SK-N-SH (cell line): ENCODE results near the gene CELSR1. TPM values are rescaled to one million over a fixed set of nuclear protein-coding genes. Genes with fewer than 3 reads are reported as not detected.

Experiments
- CTCF ChIA-PET: fragments of 300-600, 350-600 bp; formaldehyde crosslinking; extraction: SDS; loops from one replicate; lab custom pipeline; 2021; lab: Yijun Ruan, JAX
- POLR2A ChIA-PET: fragments of 350-600 bp; sonication (Branson Sonifier 250); formaldehyde crosslinking; extraction: SDS; loops from one replicate; lab custom pipeline; 2020; ENCODE audit warnings: antibody characterized with exemption, inconsistent platforms; lab: Yijun Ruan, JAX
- DNase-seq: peaks from one replicate; pipeline ENCODE4 v3.0.0; 2012
- H2AFZ ChIP-seq: fragments of 200-600 bp; sonication (generic); 2 replicates; pipeline ENCODE4 v1.8.1; 2016; ENCODE audit warnings: antibody characterized with exemption, mild to moderate bottlenecking, low read depth
- H3F3A ChIP-seq: fragments of 200-600 bp; sonication (generic); replicated peaks from 2 replicates; pipeline ENCODE3; 2016; ENCODE audit warnings: antibody characterized with exemption, mild to moderate bottlenecking; ENCODE audit not compliant: insufficient read depth
- H3K27ac ChIP-seq, 2 experiments: fragments of 200-500 bp in 1 of 2; fragments of 200-600 bp in 1 of 2; sonication (Bioruptor generic) in 1 of 2; sonication (generic), shearing (Covaris generic) in 1 of 2; 2 replicates each; pipeline versions ENCODE4 v1.5.1 to v1.6.1; 2014 to 2016; ENCODE audit warnings: low read depth in 2 of 2, inconsistent platforms in 1 of 2, low read length in 1 of 2, mild to moderate bottlenecking in 1 of 2, mixed read lengths in 1 of 2
- H3K27me3 ChIP-seq: fragments of 200-600 bp; sonication (generic), shearing (Covaris generic); 2 replicates; pipeline ENCODE4 v1.6.1; 2016; ENCODE audit warnings: mixed run types; ENCODE audit not compliant: insufficient read depth
- H3K36me3 ChIP-seq, 2 experiments: fragments of 200-500 bp in 1 of 2; fragments of 200-600 bp in 1 of 2; sonication (Bioruptor generic) in 1 of 2; sonication (generic) in 1 of 2; replicated peaks in 1 of 2; 2 replicates each; pipeline versions ENCODE3 to v1.5.1; 2014 to 2016; ENCODE audit warnings: low read length in 1 of 2, mild to moderate bottlenecking in 1 of 2; ENCODE audit not compliant: insufficient read depth in 2 of 2, control insufficient read depth in 1 of 2
- H3K4me1 ChIP-seq, 2 experiments: fragments of 200-500 bp in 1 of 2; fragments of 200-600 bp in 1 of 2; sonication (Bioruptor generic) in 1 of 2; sonication (generic), shearing (Covaris generic) in 1 of 2; 2 replicates each; pipeline versions ENCODE4 v1.5.1 to v1.6.1; 2014 to 2016; ENCODE audit warnings: low read depth in 1 of 2, low read length in 1 of 2, mixed run types in 1 of 2; ENCODE audit not compliant: insufficient read depth in 2 of 2, control insufficient read depth in 1 of 2
- H3K4me2 ChIP-seq: fragments of 200-600 bp; sonication (generic), shearing (Covaris generic); 2 replicates; pipeline ENCODE4 v1.6.1; 2017; ENCODE audit warnings: mixed run types
- H3K4me3 ChIP-seq, 2 experiments: fragments of 200-500 bp in 1 of 2; fragments of 200-600 bp in 1 of 2; sonication (Bioruptor generic) in 1 of 2; sonication (generic), shearing (Covaris generic) in 1 of 2; 2 replicates each; pipeline versions ENCODE4 v1.5.1 to v1.8.1; 2014 to 2016; ENCODE audit warnings: low read depth in 2 of 2, inconsistent platforms in 1 of 2, low read length in 1 of 2, mild to moderate bottlenecking in 1 of 2, mixed read lengths in 1 of 2, moderate library complexity in 1 of 2
- H3K79me2 ChIP-seq: fragments of 200-600 bp; sonication (generic); 2 replicates; pipeline ENCODE4 v1.8.1; 2017; ENCODE audit warnings: mild to moderate bottlenecking; ENCODE audit not compliant: insufficient read depth
- H3K9ac ChIP-seq: fragments of 200-600 bp; sonication (generic); 2 replicates; pipeline ENCODE4 v1.6.1; 2017; ENCODE audit warnings: mixed run types
- H3K9me2 ChIP-seq: fragments of 200-600 bp; sonication (generic); 2 replicates; pipeline ENCODE4 v1.6.1; 2017; ENCODE audit warnings: mixed run types
- H3K9me3 ChIP-seq: fragments of 200-600 bp; sonication (generic); 2 replicates; pipeline ENCODE4 v1.6.1; 2017; ENCODE audit warnings: mixed run types, mild to moderate bottlenecking, moderate library complexity
- H4K20me1 ChIP-seq: fragments of 200-600 bp; sonication (generic); 2 replicates; pipeline ENCODE4 v1.6.1; 2017; ENCODE audit warnings: mild to moderate bottlenecking, mixed run types; ENCODE audit not compliant: insufficient read depth
- CHD2 ChIP-seq: fragments of 150-350 bp; IDR thresholded peaks from 2 replicates; pipeline ENCODE4 v1.6.1; 2018; ENCODE audit warnings: low read length; ENCODE audit not compliant: partially characterized antibody
- EP300 ChIP-seq, 2 experiments: IDR thresholded peaks; 2 replicates each; pipeline versions ENCODE4 v1.4.0 to v1.6.1; 2012; ENCODE audit warnings: borderline replicate concordance in 1 of 2, low read depth in 1 of 2, low read length in 1 of 2
- EZH2phosphoT487 ChIP-seq: fragments of 200-600 bp; sonication (generic); IDR thresholded peaks from 2 replicates; pipeline ENCODE4 v1.6.1; 2017; ENCODE audit warnings: low read depth, mixed run types, mild to moderate bottlenecking, antibody characterized with exemption, moderate library complexity, borderline replicate concordance
- FOXJ3 ChIP-seq: sonication (generic); formaldehyde crosslinking; IDR thresholded peaks from 2 replicates; pipeline ENCODE4 v1.5.1; 2020; ENCODE audit warnings: mild to moderate bottlenecking, missing genetic modification reagents
- GABPA ChIP-seq: IDR thresholded peaks from 2 replicates; pipeline ENCODE4 v1.4.0; 2012; ENCODE audit warnings: low read depth, mild to moderate bottlenecking
- POLR2AphosphoS5 ChIP-seq: IDR thresholded peaks from 2 replicates; pipeline ENCODE4 v1.6.1; 2012; ENCODE audit warnings: low read depth, low read length
- RFX5 ChIP-seq: IDR thresholded peaks from 2 replicates; pipeline ENCODE4 v1.6.1; 2012; ENCODE audit warnings: mild to moderate bottlenecking, improper control_type of control experiment, low read length
- TAF1 ChIP-seq: IDR thresholded peaks from 2 replicates; pipeline ENCODE4 v1.6.1; 2012; ENCODE audit warnings: low read depth, mild to moderate bottlenecking, low read length, moderate library complexity, borderline replicate concordance
- TCF12 ChIP-seq: IDR thresholded peaks from 2 replicates; pipeline ENCODE4 v1.4.0; 2012
- TEAD4 ChIP-seq: IDR thresholded peaks from 2 replicates; pipeline ENCODE4 v1.4.0; 2012; ENCODE audit warnings: mild to moderate bottlenecking, borderline replicate concordance; ENCODE audit not compliant: insufficient read depth
- WGBS: methylation state at CpG from one replicate; pipeline ENCODE4 v1.1.6; 2017; ENCODE audit warnings: low lambda C conversion rate; 5-methylcytosine and 5-hydroxymethylcytosine counted together
- polyA plus RNA-seq, 3 experiments: library from polyadenylated mRNA; depleted of rRNA; stranded (reverse); fragments of >200 nt; gene quantifications; 2 replicates each; pipeline ENCODE4 v1.2.3, GENCODE V29; 2012
- TF ChIP-seq, protein P1 (sequence below): fragments of 150-350 bp; IDR thresholded peaks from 2 replicates; pipeline ENCODE4 v1.6.1; 2016; ENCODE audit warnings: mild to moderate bottlenecking, low read depth, low read length
- TF ChIP-seq, protein P2 (sequence below): fragments of 200-600 bp; sonication (generic); IDR thresholded peaks from 2 replicates; pipeline ENCODE4 v1.6.1; 2017; ENCODE audit warnings: antibody characterized with exemption, mild to moderate bottlenecking, moderate library complexity
- TF ChIP-seq, protein P3 (sequence below): IDR thresholded peaks from 2 replicates; pipeline ENCODE4 v1.4.0; 2012; ENCODE audit warnings: low read depth, borderline replicate concordance

Gene CELSR1
- polyA plus RNA-seq, 1 of the 3 experiments (the other 2 are of a cell fraction), result 5.0 TPM

DNA sequence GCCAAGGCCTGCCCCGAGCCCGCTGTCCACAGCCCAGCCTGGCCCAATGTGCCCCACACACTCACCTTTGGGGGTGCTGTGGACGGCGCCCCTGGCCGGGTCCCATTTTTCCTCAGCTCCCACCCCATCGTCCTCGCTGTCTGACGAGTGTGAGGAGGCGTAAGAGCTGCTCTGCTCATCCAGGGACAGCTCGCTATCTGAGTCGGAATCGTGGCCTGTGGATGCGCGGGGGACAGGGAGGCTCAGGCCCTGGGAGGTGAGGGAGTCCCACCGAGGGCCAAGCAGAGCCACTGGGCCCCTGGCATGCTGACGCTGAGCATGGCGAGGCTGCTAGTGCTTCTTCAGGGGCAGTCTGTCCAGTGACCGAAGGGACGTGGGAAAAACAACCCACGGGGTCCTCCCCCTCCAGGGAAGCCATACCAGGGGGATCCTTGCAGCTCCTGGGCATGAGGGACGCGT is 172.2 kb downstream of the CELSR1 start:
- Histone ChIP-seq H3K9me2 (no peaks in the 10 kb centered on the region), H3F3A (peaks cover 5% of the 10 kb centered on the region), H3K79me2 (no peaks in the 10 kb centered on the region), H2AFZ (no peak overlapping the region), H3K9me3 (no peaks in the 10 kb centered on the region), H3K4me2 (no peak overlapping the region), H4K20me1 (no peaks in the 10 kb centered on the region), H3K9ac (no peak overlapping the region), H3K27ac (no peak overlapping the region), H3K4me1 (no peaks in the 10 kb centered on the region), H3K4me3 (no peak overlapping the region), H3K27me3 (no peaks in the 10 kb centered on the region), H3K36me3 (no peaks in the 10 kb centered on the region)
- TF ChIP-seq TCF12 (no peak), TEAD4 (no peak), CHD2 (no peak), TAF1 (no peak), EZH2phosphoT487 (no peak)
- TF ChIP-seq, protein P1, sequence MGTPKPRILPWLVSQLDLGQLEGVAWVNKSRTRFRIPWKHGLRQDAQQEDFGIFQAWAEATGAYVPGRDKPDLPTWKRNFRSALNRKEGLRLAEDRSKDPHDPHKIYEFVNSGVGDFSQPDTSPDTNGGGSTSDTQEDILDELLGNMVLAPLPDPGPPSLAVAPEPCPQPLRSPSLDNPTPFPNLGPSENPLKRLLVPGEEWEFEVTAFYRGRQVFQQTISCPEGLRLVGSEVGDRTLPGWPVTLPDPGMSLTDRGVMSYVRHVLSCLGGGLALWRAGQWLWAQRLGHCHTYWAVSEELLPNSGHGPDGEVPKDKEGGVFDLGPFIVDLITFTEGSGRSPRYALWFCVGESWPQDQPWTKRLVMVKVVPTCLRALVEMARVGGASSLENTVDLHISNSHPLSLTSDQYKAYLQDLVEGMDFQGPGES, result no peak
- no peak for DNase-seq
- ChIA-PET POLR2A (no interaction called here), CTCF (interaction anchor here (1.0 to 1.8 kb wide), 2 partner anchors 8 to 177 kb away, joined by 4 to 8 read pairs; no protein-coding TSS in a partner anchor)
- 74% methylated on average over 17 of the region's 22 CpGs for WGBS

DNA sequence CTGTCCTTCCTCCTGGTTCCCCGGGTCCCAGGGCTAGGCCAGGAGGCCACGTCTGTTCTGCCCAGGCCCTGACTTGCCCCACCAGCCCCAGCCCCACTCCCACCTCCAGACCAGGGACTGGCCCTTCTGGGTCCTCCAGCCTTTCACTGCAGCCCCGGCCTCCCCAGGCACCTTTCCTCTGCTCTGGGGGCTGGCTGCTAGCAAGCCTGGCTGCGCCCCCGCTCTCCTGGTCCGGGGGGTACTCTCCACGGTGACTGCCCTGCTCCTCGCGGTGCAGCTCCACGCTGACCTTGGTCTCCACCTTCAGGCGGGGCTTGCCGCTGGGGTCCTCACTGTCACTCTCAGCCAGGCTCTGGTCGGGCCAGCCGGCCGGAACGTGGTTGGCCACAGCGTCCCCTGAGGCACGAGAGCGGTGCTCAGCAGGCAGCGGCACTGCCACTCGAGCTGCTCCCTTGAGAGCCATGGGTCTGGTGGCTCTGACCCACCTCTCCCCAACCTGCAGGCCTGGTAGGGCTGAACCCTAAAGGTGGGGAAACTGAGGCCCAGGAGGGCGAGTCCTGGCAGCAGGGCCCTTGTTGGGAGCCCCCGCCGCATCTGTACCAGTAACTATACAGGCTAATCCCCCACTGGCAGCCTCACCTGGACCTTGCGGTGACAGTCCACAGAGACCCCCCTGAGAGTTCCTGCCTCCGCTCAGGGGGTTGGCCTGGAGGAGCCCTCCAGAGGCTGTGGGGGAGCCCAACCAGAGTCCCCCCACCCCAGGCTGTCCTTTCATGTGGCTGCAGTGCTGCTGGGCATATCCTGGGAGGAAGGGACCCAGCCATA is 172.9 kb downstream of the CELSR1 start:
- Histone ChIP-seq H3K27ac (no peak overlapping the region), H2AFZ (no peak overlapping the region), H3K4me1 (no peaks in the 10 kb centered on the region), H3K79me2 (no peaks in the 10 kb centered on the region), H3K27me3 (no peaks in the 10 kb centered on the region), H3K36me3 (no peaks in the 10 kb centered on the region), H3K9me2 (no peaks in the 10 kb centered on the region), H3K4me2 (no peak overlapping the region), H3K9me3 (no peaks in the 10 kb centered on the region), H3K4me3 (no peak overlapping the region), H4K20me1 (no peaks in the 10 kb centered on the region), H3F3A (peaks cover 5% of the 10 kb centered on the region), H3K9ac (no peak overlapping the region)
- 76% methylated on average over 15 of the region's 26 CpGs for WGBS
- CTCF ChIA-PET, result interaction anchor here (1.8 kb wide), 2 partner anchors 9 to 178 kb away, joined by 5 to 8 read pairs; no protein-coding TSS in a partner anchor
- DNase-seq, result no peak
- TF ChIP-seq RFX5 (no peak), POLR2AphosphoS5 (no peak), GABPA (no peak), FOXJ3 (CRISPR knock-in tag) (no peak), EP300 (IDR thresholded peaks at IDR 0.05; ENCODE audit: borderline replicate concordance in 1 of 2, low read depth in 1 of 2, low read length in 1 of 2) (no peak)
- TF ChIP-seq, protein P1, result no peak
- TF ChIP-seq, protein P2, sequence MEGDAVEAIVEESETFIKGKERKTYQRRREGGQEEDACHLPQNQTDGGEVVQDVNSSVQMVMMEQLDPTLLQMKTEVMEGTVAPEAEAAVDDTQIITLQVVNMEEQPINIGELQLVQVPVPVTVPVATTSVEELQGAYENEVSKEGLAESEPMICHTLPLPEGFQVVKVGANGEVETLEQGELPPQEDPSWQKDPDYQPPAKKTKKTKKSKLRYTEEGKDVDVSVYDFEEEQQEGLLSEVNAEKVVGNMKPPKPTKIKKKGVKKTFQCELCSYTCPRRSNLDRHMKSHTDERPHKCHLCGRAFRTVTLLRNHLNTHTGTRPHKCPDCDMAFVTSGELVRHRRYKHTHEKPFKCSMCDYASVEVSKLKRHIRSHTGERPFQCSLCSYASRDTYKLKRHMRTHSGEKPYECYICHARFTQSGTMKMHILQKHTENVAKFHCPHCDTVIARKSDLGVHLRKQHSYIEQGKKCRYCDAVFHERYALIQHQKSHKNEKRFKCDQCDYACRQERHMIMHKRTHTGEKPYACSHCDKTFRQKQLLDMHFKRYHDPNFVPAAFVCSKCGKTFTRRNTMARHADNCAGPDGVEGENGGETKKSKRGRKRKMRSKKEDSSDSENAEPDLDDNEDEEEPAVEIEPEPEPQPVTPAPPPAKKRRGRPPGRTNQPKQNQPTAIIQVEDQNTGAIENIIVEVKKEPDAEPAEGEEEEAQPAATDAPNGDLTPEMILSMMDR, result no peak
- TF ChIP-seq, protein P3, sequence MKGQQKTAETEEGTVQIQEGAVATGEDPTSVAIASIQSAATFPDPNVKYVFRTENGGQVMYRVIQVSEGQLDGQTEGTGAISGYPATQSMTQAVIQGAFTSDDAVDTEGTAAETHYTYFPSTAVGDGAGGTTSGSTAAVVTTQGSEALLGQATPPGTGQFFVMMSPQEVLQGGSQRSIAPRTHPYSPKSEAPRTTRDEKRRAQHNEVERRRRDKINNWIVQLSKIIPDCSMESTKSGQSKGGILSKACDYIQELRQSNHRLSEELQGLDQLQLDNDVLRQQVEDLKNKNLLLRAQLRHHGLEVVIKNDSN, result no peak
- POLR2A ChIA-PET, result no interaction called here
